GM23248 (cell line): Measurements from ENCODE around the gene RAB44. TPM values are rescaled to one million over a fixed set of nuclear protein-coding genes. Genes with fewer than 3 reads are reported as not detected.
"Not testable (repeated sequence)": the region's sequence is repeated elsewhere in the genome, so short reads cannot be mapped to it uniquely, and the experiment has no call there.

Experiments
- DNase-seq: peaks from one replicate; pipeline ENCODE4 v3.0.0-alpha.2; 2015
- H2AFZ ChIP-seq: fragments of 200-600 bp; sonication (generic); 2 replicates; pipeline ENCODE4 v1.6.1; 2016; ENCODE audit warnings: antibody characterized with exemption
- H3F3A ChIP-seq: fragments of 200-600 bp; sonication (generic); 2 replicates; pipeline ENCODE4 v1.6.1; 2016; ENCODE audit warnings: mild to moderate bottlenecking, antibody characterized with exemption, mixed run types; ENCODE audit not compliant: insufficient read depth
- H3K27ac ChIP-seq: fragments of 200-600 bp; sonication (generic); 2 replicates; pipeline ENCODE4 v1.5.1; 2016; ENCODE audit warnings: mild to moderate bottlenecking
- H3K27me3 ChIP-seq: fragments of 200-600 bp; sonication (generic); replicated peaks from 2 replicates; pipeline ENCODE4 v1.6.1; 2016; ENCODE audit warnings: mild to moderate bottlenecking; ENCODE audit not compliant: insufficient read depth
- H3K36me3 ChIP-seq: fragments of 200-600 bp; sonication (generic); 2 replicates; pipeline ENCODE4 v1.6.1; 2016; ENCODE audit warnings: low read depth, mild to moderate bottlenecking
- H3K4me1 ChIP-seq: fragments of 200-600 bp; sonication (generic); 2 replicates; pipeline ENCODE4 v1.6.1; 2016; ENCODE audit warnings: mild to moderate bottlenecking; ENCODE audit not compliant: insufficient read depth
- H3K4me2 ChIP-seq: fragments of 200-600 bp; sonication (generic); one replicate; pipeline ENCODE4 v1.6.1; 2016; ENCODE audit warnings: mild to moderate bottlenecking; ENCODE audit not compliant: unreplicated experiment
- H3K4me3 ChIP-seq: fragments of 200-600 bp; sonication (generic); 2 replicates; pipeline ENCODE4 v1.5.1; 2016; ENCODE audit warnings: mild to moderate bottlenecking
- H3K79me2 ChIP-seq: fragments of 200-600 bp; sonication (generic); 2 replicates; pipeline ENCODE4 v1.6.1; 2016; ENCODE audit warnings: mild to moderate bottlenecking; ENCODE audit not compliant: insufficient read depth
- H3K9ac ChIP-seq: fragments of 200-600 bp; sonication (generic); 2 replicates; pipeline ENCODE4 v1.6.1; 2016; ENCODE audit warnings: mild to moderate bottlenecking
- H3K9me2 ChIP-seq: fragments of 200-600 bp; sonication (generic); 2 replicates; pipeline ENCODE4 v1.6.1; 2016; ENCODE audit warnings: mixed run types, mild to moderate bottlenecking, moderate library complexity; ENCODE audit not compliant: insufficient read depth
- H3K9me3 ChIP-seq: fragments of 200-600 bp; sonication (generic); one replicate; pipeline ENCODE4 v1.6.1; 2017; ENCODE audit warnings: low read depth
- H4K20me1 ChIP-seq: fragments of 200-600 bp; sonication (generic); 2 replicates; pipeline ENCODE4 v1.6.0; 2016; ENCODE audit not compliant: insufficient read depth
- EZH2 ChIP-seq: fragments of 200-600 bp; sonication (generic); IDR thresholded peaks from 2 replicates; pipeline ENCODE4 v1.6.1; 2018; ENCODE audit warnings: antibody characterized with exemption, mild to moderate bottlenecking; ENCODE audit not compliant: insufficient read depth, poor library complexity, severe bottlenecking
- EZH2phosphoT487 ChIP-seq: fragments of 200-600 bp; sonication (generic); IDR thresholded peaks from 2 replicates; pipeline ENCODE4 v1.6.1; 2018; ENCODE audit warnings: antibody characterized with exemption, moderate library complexity, mild to moderate bottlenecking, low read depth; ENCODE audit not compliant: insufficient read depth
- WGBS, 2 experiments: methylation state at CpG; one replicate each; pipeline ENCODE4 v1.1.6; 2015 to 2017; ENCODE audit warnings: low lambda C conversion rate in 2 of 2, low coverage in 1 of 2; ENCODE audit errors: missing lambda C conversion rate in 2 of 2; 5-methylcytosine and 5-hydroxymethylcytosine counted together
- in situ Hi-C: fragments of 300-500 bp; cut with MboI; formaldehyde crosslinking; loops from 2 replicates; pipeline ENCODE4 v1.15.0; 2020
- polyA plus RNA-seq: library from polyadenylated mRNA; unstranded; fragments of >200 nt; fragmentation: Nextera tagmentation; extraction: Ambion mirVana; gene quantifications from 2 replicates; pipeline ENCODE4 v1.2.1, GENCODE V29; 2016
- total RNA-seq: library from RNA; depleted of rRNA; stranded (reverse); fragments of >200 nt; shearing (Covaris generic); gene quantifications from 2 replicates; pipeline ENCODE4 v1.2.3, GENCODE V29; 2014

RAB44 gene
- total and polyA plus RNA-seq, 2 experiments from 2014 or later, result not detected

- Histone ChIP-seq H3K27ac (no peak overlapping the region), H3K36me3 (no peaks in the 10 kb centered on the region), H3K79me2 (no peaks in the 10 kb centered on the region), H3K4me1 (peaks cover 7% of the 10 kb centered on the region; the same call in 1 of the 2 replicates), H3K9ac (no peak overlapping the region), H2AFZ (no peak overlapping the region), H3K4me2 (no peak overlapping the region), H3K9me3 (no peaks in the 10 kb centered on the region), H4K20me1 (no peaks in the 10 kb centered on the region), H3K9me2 (no peaks in the 10 kb centered on the region), H3F3A (no peaks in the 10 kb centered on the region), H3K4me3 (no peak overlapping the region), H3K27me3 (no peaks in the 10 kb centered on the region)
- in situ Hi-C loops, result no loop called here
- TF ChIP-seq EZH2 (no peak), EZH2phosphoT487 (no peak)
- no peak for DNase-seq
- WGBS, 2 experiments, result 73 to 76% methylated on average over 5 of the region's 5 CpGs
Observed at GRCh38 chr6:36703081-36703606, 5.5 kb downstream of the RAB44 start.

GRCh38 chr6:36703982-36704381, 6.4 kb downstream of the RAB44 start:
- no peak overlapping the region for H3K9ac ChIP-seq
- 92% methylated on average over 18 of the region's 18 CpGs for WGBS, 2 experiments
- H2AFZ ChIP-seq, result no peak overlapping the region
- H3K27me3 ChIP-seq, result no peaks in the 10 kb centered on the region
- peaks cover 7% of the 10 kb centered on the region; the same call in 1 of the 2 replicates for H3K4me1 ChIP-seq
- H3F3A ChIP-seq, result no peaks in the 10 kb centered on the region
- H4K20me1 ChIP-seq, result no peaks in the 10 kb centered on the region
- DNase-seq, result no peak
- no peaks in the 10 kb centered on the region for H3K36me3 ChIP-seq
- TF ChIP-seq EZH2phosphoT487 (no peak), EZH2 (no peak)
- in situ Hi-C loops, result no loop called here
- H3K27ac ChIP-seq, result no peak overlapping the region
- no peaks in the 10 kb centered on the region for H3K9me3 ChIP-seq
- H3K4me2 ChIP-seq, result no peak overlapping the region
- no peaks in the 10 kb centered on the region for H3K79me2 ChIP-seq
- H3K9me2 ChIP-seq, result no peaks in the 10 kb centered on the region
- H3K4me3 ChIP-seq, result no peak overlapping the region

GRCh38 chr6:36704961-36705577, 7.4 kb downstream of the RAB44 start:
- H4K20me1 ChIP-seq, H3K27ac ChIP-seq, H3K36me3 ChIP-seq, H3K9me3 ChIP-seq, H3K27me3 ChIP-seq, H3K4me2 ChIP-seq, H3K4me3 ChIP-seq, H3K4me1 ChIP-seq, H3K9me2 ChIP-seq, H3K9ac ChIP-seq, DNase-seq, H2AFZ ChIP-seq, H3K79me2 ChIP-seq, H3F3A ChIP-seq, in situ Hi-C loops: not testable (repeated sequence)
- WGBS, 2 experiments, result 73 to 78% methylated on average over 7 of the region's 7 CpGs

GRCh38 chr6:36706339-36706738, 8.7 kb downstream of the RAB44 start:
- 70 to 76% methylated on average over 1 of the region's 1 CpG for WGBS, 2 experiments
- no peak overlapping the region for H3K9ac ChIP-seq
- H3K36me3 ChIP-seq, result no peaks in the 10 kb centered on the region
- in situ Hi-C loops, result no loop called here
- no peak for DNase-seq
- no peak overlapping the region for H2AFZ ChIP-seq
- no peak overlapping the region for H3K4me3 ChIP-seq
- H3K27me3 ChIP-seq, result no peaks in the 10 kb centered on the region
- H3K4me2 ChIP-seq, result no peak overlapping the region
- no peaks in the 10 kb centered on the region for H4K20me1 ChIP-seq
- no peak overlapping the region for H3K27ac ChIP-seq
- H3K79me2 ChIP-seq, result no peaks in the 10 kb centered on the region
- TF ChIP-seq EZH2phosphoT487 (no peak), EZH2 (no peak)
- peaks cover 6% of the 10 kb centered on the region for H3K4me1 ChIP-seq
- no peaks in the 10 kb centered on the region for H3K9me3 ChIP-seq
- H3F3A ChIP-seq, result 0 out of 2 replicates have a peak, but pooled peaks cover 4% of the 10 kb centered on the region
- H3K9me2 ChIP-seq, result no peaks in the 10 kb centered on the region

- Histone ChIP-seq H3K79me2 (no peaks in the 10 kb centered on the region), H3K4me1 (peaks cover 11% of the 10 kb centered on the region), H3K9me2 (no peaks in the 10 kb centered on the region), H3K9ac (no peak overlapping the region), H3F3A (0 out of 2 replicates have a peak, but pooled peaks cover 12% of the 10 kb centered on the region), H3K27me3 (no peaks in the 10 kb centered on the region), H3K27ac (no peak overlapping the region), H3K9me3 (no peaks in the 10 kb centered on the region), H2AFZ (no peak overlapping the region), H3K4me2 (no peak overlapping the region), H4K20me1 (no peaks in the 10 kb centered on the region), H3K4me3 (no peak overlapping the region), H3K36me3 (no peaks in the 10 kb centered on the region)
- DNase-seq, result no peak
- in situ Hi-C loops, result no loop called here
- no peak for TF ChIP-seq EZH2phosphoT487
- TF ChIP-seq EZH2, result no peak
- WGBS, 2 experiments, result 92 to 96% methylated on average over 4 of the region's 4 CpGs
Observed at GRCh38 chr6:36712816-36713215, 15.2 kb downstream of the RAB44 start.
